Right renal pelvis (tissue), 4 donors: ENCODE results near the gene HNRNPM. TPM values are rescaled to one million over a fixed set of nuclear protein-coding genes. Genes with fewer than 3 reads are reported as not detected.

Experiments
- DNase-seq, 4 donors: peaks; one replicate each; pipeline ENCODE4 v3.0.0-alpha.2; 2013; ENCODE audit warnings: low read depth in 4 of 4, low spot score in 3 of 4, missing footprints in 1 of 4
- polyA plus RNA-seq, 4 donors: library from polyadenylated mRNA; unstranded; fragments of 120-200 nt; gene quantifications; one replicate each; pipeline ENCODE4 v1.2.1, GENCODE V29; 2013; ENCODE audit not compliant: insufficient read length in 4 of 4

The HNRNPM gene
- polyA plus RNA-seq, 4 donors = 354 to 435 (median 411) TPM

- no peak for DNase-seq
These were observed 14.3 kb downstream of the HNRNPM start for GRCh38 chr19:8459095-8459494.

GRCh38 chr19:8459520-8460270 is 14.9 kb downstream of the HNRNPM start:
- no peak for DNase-seq

- DNase-seq = no peak
These were observed 15.9 kb downstream of the HNRNPM start for GRCh38 chr19:8460516-8461298.

- DNase-seq = no peak
These were observed 16.6 kb downstream of the HNRNPM start for GRCh38 chr19:8461376-8461775.

GRCh38 chr19:8461891-8462290 is 17.1 kb downstream of the HNRNPM start:
- DNase-seq = no peak

- no peak for DNase-seq
These were observed 17.8 kb downstream of the HNRNPM start for GRCh38 chr19:8462571-8462970.

GRCh38 chr19:8463365-8463764 is 18.6 kb downstream of the HNRNPM start:
- DNase-seq = no peak

- no peak for DNase-seq
These were observed 21.2 kb downstream of the HNRNPM start for GRCh38 chr19:8466018-8466417.

- no peak for DNase-seq
These were observed 23.3 kb downstream of the HNRNPM start for GRCh38 chr19:8468124-8468523.

GRCh38 chr19:8468761-8469373 is 24.1 kb downstream of the HNRNPM start:
- no peak for DNase-seq

- DNase-seq = no peak
These were observed 25.0 kb downstream of the HNRNPM start for GRCh38 chr19:8469613-8470368.

GRCh38 chr19:8473648-8474476 is 29.1 kb downstream of the HNRNPM start:
- DNase-seq = no peak

GRCh38 chr19:8475005-8475404 is 30.2 kb downstream of the HNRNPM start:
- no peak for DNase-seq

- DNase-seq = no peak
These were observed 31.7 kb downstream of the HNRNPM start for GRCh38 chr19:8476524-8476923.

- no peak for DNase-seq
These were observed 33.1 kb downstream of the HNRNPM start for GRCh38 chr19:8477889-8478288.

GRCh38 chr19:8478598-8478997 is 33.8 kb downstream of the HNRNPM start:
- DNase-seq = no peak

- DNase-seq = no peak
These were observed 36.4 kb downstream of the HNRNPM start for GRCh38 chr19:8481201-8481600.

- no peak for DNase-seq
These were observed 36.8 kb downstream of the HNRNPM start for GRCh38 chr19:8481616-8482015.

- no peak for DNase-seq
These were observed 37.9 kb downstream of the HNRNPM start for GRCh38 chr19:8482696-8483095.

GRCh38 chr19:8483165-8483564 is 38.4 kb downstream of the HNRNPM start:
- DNase-seq = no peak
